A673 (cell line): ENCODE results near the gene C19orf85. TPM values are rescaled to one million over a fixed set of nuclear protein-coding genes. Genes with fewer than 3 reads are reported as not detected.

Source experiments
- BruUV-seq: library from RNA; stranded (reverse); fragments of 400-500 nt; replicated peaks from 2 replicates; lab custom pipeline; 2021; lab: Mats Ljungman, UMichigan
- CTCF ChIA-PET: fragments of 300-600 bp; sonication (Branson Sonifier 250); formaldehyde crosslinking; loops from one replicate; lab custom pipeline; 2022; ENCODE audit warnings: antibody characterized with exemption; lab: Charles Lee
- POLR2A ChIA-PET: fragments of 300-600 bp; sonication (Branson Sonifier 250); formaldehyde crosslinking; loops from one replicate; lab custom pipeline; 2022; ENCODE audit warnings: antibody characterized with exemption; ENCODE audit not compliant: low non-redundant PET; lab: Charles Lee
- DNase-seq: peaks from one replicate; pipeline ENCODE4 v3.0.0-alpha.2; 2015; ENCODE audit warnings: low spot score
- H3K27ac ChIP-seq: fragments of 200-600 bp; sonication (generic); 2 replicates; pipeline ENCODE4 v1.5.1; 2016; ENCODE audit warnings: mixed run types, low read depth, mild to moderate bottlenecking, mixed read lengths, antibody characterized with exemption, low read length; ENCODE audit not compliant: poor library complexity, severe bottlenecking
- H3K27me3 ChIP-seq: fragments of 200-600 bp; sonication (generic); replicated peaks from 2 replicates; pipeline ENCODE4 v1.6.1; 2017; ENCODE audit warnings: mixed run types, low read depth, mild to moderate bottlenecking, mixed read lengths, antibody characterized with exemption, low read length; ENCODE audit not compliant: insufficient read depth, poor library complexity
- H3K36me3 ChIP-seq: fragments of 200-600 bp; sonication (generic); 2 replicates; pipeline ENCODE4 v1.6.1; 2016; ENCODE audit warnings: mixed run types, mild to moderate bottlenecking, mixed read lengths, antibody characterized with exemption, low read length; ENCODE audit not compliant: insufficient read depth, poor library complexity, severe bottlenecking
- H3K4me1 ChIP-seq: fragments of 200-600 bp; sonication (generic); 2 replicates; pipeline ENCODE4 v1.6.1; 2017; ENCODE audit warnings: mixed run types, mild to moderate bottlenecking, mixed read lengths, antibody characterized with exemption, low read length; ENCODE audit not compliant: insufficient read depth, poor library complexity, severe bottlenecking
- H3K4me3 ChIP-seq: fragments of 200-600 bp; sonication (generic); 2 replicates; pipeline ENCODE4 v1.5.1; 2016; ENCODE audit warnings: low read depth, mixed run types, mild to moderate bottlenecking, mixed read lengths, low read length; ENCODE audit not compliant: poor library complexity, severe bottlenecking
- H3K9me3 ChIP-seq: fragments of 200-600 bp; sonication (generic); 2 replicates; pipeline ENCODE4 v1.6.1; 2016; ENCODE audit warnings: mixed run types, low read depth, mild to moderate bottlenecking, mixed read lengths, antibody characterized with exemption, low read length; ENCODE audit not compliant: poor library complexity, severe bottlenecking
- CTCF ChIP-seq: fragments of 300-800, 200-600 bp; sonication (generic); conservative IDR thresholded peaks from 2 replicates; pipeline ENCODE4 v1.5.1; 2017; ENCODE audit warnings: low read depth, mild to moderate bottlenecking, antibody characterized with exemption, low read length, moderate library complexity, mixed read lengths
- EZH2 ChIP-seq: fragments of 200-600 bp; sonication (generic); IDR thresholded peaks from 2 replicates; pipeline ENCODE4 v1.6.1; 2017; ENCODE audit warnings: borderline replicate concordance, low read depth, mild to moderate bottlenecking, mixed read lengths, antibody characterized with exemption, low read length; ENCODE audit not compliant: poor library complexity, severe bottlenecking
- intact Hi-C: fragments of 100-400 bp; cut with micrococcal nuclease; formaldehyde crosslinking; loops from one replicate; pipeline ENCODE4 v1.10.0; 2022; ENCODE audit not compliant: unreplicated experiment
- total RNA-seq: library from RNA; stranded (reverse); gene quantifications from 2 replicates; pipeline ENCODE4 v1.2.3, GENCODE V29; 2021

The C19orf85 gene
- total RNA-seq, 1 experiment from 2014 or later, result not detected

- no peak for DNase-seq
- no TSS peak for BruUV-seq
- intact Hi-C loops, result no loop called here
- ChIA-PET CTCF (no interaction called here), POLR2A (no interaction called here)
- Histone ChIP-seq H3K9me3 (no peaks in the 10 kb centered on the region), H3K27ac (no peak overlapping the region), H3K4me1 (peaks cover 41% of the 10 kb centered on the region), H3K4me3 (no peak overlapping the region), H3K27me3 (peaks cover 18% of the 10 kb centered on the region), H3K36me3 (no peaks in the 10 kb centered on the region)
- no peak for TF ChIP-seq EZH2
- no peak for TF ChIP-seq CTCF
Measured at GRCh38 chr19:55455576-55456235, 8.8 kb downstream of the C19orf85 start.

DNA sequence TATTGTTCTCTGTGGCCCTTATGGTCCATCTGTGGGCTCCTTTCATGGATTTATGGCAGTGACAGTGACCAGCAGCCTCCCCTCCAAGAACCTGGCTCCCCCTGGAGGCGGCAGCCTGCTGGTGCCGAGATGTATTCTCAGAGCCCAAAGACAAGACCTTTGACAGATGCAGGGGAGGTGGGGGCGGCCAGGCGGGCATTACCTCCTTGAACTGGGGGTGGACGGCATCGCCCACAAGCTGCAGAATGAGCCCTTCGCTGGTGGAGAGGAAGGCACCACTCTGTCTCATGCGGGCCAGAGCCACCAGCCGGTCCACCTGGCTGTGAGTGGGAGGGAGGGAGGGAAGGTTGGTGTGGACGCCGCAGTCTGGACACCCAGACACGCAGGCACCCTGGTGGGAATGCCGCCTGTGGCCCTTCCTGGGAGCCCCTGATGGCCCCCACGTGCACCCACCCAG lies 9.7 kb downstream of the C19orf85 start:
- no peak overlapping the region for H3K27ac ChIP-seq
- peaks cover 32% of the 10 kb centered on the region for H3K4me1 ChIP-seq
- H3K27me3 ChIP-seq, result peaks cover 22% of the 10 kb centered on the region
- no peak for TF ChIP-seq EZH2
- peak; percentile 78 for TF ChIP-seq CTCF
- intact Hi-C loops, result no loop called here
- ChIA-PET CTCF (no interaction called here), POLR2A (no interaction called here)
- peak; percentile 60 for DNase-seq
- BruUV-seq, result no TSS peak
- no peak overlapping the region for H3K4me3 ChIP-seq
- H3K9me3 ChIP-seq, result no peaks in the 10 kb centered on the region
- H3K36me3 ChIP-seq, result no peaks in the 10 kb centered on the region

DNA sequence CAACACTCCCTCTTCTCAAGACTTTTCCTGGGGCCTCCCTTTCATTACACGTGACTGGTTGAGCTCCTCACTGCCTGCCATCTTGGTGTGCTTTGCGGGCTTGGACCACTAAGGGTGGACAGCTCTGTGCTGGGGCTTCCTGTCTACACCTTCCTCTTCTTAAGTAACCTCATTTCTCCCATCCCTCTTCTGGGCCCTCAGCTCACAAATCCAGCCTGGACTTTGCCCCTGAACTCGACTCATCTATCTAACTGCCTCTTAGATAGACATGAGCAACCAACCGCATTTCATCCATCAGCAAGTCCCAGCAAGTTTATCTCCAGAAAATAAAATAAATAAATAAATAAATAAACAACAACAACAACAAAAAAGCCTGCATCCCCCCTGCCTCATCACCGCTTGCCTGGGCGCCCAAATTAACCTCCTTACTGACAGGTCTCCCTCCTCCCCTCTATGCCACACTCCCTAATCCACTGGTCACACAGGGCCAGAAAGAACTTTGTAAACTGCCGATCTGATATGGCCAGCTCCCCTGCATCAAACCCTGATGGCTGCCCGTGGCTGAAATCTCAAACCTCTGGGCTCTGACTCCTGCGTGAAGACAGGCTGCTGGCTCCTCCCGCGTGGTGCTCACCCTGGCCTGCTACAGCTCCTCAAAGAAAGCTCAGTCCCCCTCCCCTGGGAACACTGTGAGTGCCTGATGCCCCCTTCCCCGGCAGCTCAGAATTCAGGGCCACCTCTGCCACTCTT lies 10.9 kb downstream of the C19orf85 start:
- Histone ChIP-seq H3K4me1 (peaks cover 20% of the 10 kb centered on the region), H3K27me3 (peaks cover 22% of the 10 kb centered on the region), H3K4me3 (no peak overlapping the region), H3K9me3 (no peaks in the 10 kb centered on the region), H3K27ac (no peak overlapping the region), H3K36me3 (no peaks in the 10 kb centered on the region)
- BruUV-seq, result no TSS peak
- DNase-seq, result no peak
- intact Hi-C loops, result no loop called here
- TF ChIP-seq EZH2, result no peak
- TF ChIP-seq CTCF, result no peak
- ChIA-PET POLR2A (interaction anchor here (0.6 kb wide), 1 partner anchor 23 kb away, joined by 4 read pairs; no protein-coding TSS in a partner anchor), CTCF (interaction anchor here (0.6 kb wide), 1 partner anchor 179 kb away, joined by 3 read pairs; no protein-coding TSS in a partner anchor)
